Measurements from ENCODE around the gene THAP11.

Gene THAP11

DNA sequence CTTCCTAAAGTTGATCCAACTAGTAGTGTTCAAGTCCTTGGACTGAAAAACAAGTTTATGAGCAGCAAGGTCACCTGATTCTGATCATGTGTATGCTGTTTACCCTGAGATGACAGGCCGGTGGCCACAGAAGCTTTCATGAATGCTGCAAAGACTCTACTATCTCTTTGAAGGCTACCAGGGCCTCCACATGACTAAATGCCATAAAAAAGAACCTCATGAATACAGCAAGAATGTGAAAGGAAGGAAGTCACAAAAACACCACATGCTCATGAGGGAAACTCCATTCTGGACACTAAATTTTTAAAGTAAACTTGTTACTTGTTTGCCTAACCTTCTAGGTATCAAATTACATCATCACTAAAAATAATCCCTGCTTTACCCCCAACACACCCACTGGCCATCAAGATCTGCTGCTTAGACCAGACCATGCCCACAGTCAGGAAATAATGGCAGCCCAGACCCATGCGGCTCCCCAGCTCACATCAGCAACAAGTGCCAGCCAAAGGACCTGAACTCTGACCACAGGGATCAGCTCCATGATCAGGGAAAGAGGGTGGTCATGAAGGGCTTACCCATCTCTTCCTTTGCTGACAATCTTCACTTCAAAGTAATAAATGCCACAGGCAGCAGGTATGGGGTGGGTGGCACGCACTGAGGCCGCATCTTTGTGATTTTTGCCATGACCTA, 37.1 kb upstream of the THAP11 start:
- no peak for DNase-seq (ENCODE audit: low read depth)
- peak overlapping the region; percentile 89 for H3K4me3 ChIP-seq (ENCODE audit: control insufficient read depth, low read depth, low read length)
- TF ChIP-seq, protein P1, sequence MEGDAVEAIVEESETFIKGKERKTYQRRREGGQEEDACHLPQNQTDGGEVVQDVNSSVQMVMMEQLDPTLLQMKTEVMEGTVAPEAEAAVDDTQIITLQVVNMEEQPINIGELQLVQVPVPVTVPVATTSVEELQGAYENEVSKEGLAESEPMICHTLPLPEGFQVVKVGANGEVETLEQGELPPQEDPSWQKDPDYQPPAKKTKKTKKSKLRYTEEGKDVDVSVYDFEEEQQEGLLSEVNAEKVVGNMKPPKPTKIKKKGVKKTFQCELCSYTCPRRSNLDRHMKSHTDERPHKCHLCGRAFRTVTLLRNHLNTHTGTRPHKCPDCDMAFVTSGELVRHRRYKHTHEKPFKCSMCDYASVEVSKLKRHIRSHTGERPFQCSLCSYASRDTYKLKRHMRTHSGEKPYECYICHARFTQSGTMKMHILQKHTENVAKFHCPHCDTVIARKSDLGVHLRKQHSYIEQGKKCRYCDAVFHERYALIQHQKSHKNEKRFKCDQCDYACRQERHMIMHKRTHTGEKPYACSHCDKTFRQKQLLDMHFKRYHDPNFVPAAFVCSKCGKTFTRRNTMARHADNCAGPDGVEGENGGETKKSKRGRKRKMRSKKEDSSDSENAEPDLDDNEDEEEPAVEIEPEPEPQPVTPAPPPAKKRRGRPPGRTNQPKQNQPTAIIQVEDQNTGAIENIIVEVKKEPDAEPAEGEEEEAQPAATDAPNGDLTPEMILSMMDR (IDR thresholded peaks at IDR 0.05; ENCODE audit: control insufficient read depth, insufficient read depth, low read depth, low read length, missing control alignments), result no peak

DNA sequence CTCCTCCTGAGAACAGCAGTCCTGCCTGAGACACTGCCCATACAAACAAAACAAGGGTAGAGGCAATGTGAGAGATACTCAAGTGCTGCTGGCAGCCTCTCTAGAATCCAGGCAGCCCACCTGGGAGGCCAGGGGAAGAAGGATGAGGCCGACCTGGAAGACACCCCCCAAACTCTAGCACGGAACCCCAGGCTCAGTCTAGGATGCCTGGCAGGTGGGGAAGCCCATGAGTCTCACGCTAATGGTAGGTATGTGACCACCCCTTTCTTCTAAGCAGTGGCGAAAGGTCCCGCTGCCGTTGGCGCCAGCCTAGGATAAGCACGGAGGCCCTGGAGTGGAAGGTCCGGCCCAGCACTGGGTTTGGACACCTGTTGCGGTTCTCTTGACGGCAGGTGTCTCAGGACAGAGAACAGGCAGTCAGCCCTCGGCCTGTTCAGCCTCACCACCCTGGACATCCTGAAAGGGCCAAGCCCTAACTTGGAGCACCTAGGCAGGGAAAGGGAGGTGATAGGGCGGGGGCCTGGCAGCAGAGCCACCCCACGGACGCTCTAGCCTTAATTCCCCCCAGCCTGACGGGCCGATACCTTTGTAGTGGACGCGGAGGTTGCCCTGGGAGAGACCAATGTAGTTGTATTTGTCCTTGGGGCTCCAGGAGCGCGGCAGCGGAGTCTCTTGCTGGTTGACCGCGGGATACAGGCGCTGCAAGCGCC, 36.2 kb upstream of the THAP11 start:
- no peak for DNase-seq (ENCODE audit: low read depth)
- peak overlapping the region; percentile 89 for H3K4me3 ChIP-seq (ENCODE audit: control insufficient read depth, low read depth, low read length)
- TF ChIP-seq, protein P1 (IDR thresholded peaks at IDR 0.05; ENCODE audit: control insufficient read depth, insufficient read depth, low read depth, low read length, missing control alignments), result no peak

DNA sequence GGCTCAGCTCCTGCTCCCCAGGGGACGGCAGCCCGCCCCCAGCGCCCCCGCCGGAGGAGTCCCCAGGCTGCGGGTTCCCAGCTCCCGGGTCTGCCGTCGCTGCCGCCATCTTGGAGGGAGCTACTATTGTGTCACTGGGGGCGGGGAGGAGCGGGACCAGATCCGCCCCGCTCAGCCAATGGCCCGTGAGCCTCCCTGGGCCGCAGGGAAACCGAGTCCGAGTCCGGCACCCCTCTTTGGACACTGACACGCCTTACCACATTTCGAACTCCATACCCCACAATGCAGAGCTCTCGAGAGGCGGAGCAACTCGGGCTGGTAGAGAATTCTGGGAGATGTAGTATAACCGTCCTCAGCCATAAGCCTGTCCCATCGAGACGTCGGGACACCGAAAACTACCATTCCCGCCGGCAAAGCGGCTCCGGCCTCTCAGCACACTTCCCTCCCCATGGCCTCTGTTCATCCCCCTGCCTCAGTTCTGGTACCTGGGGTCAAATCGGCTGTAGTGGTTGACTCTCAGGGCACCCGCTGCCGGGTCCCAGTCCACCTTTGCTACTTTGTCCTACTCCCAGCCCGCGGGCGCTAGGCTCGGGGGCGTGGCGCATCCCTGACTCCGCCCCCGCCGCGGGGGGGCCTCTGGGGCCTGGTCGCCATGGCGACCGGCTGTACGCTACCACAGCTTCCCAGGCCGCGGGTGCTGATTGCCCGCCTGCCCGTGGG, 35.5 kb upstream of the THAP11 start, which contains the start of the genes RANBP10 and TSNAXIP1:
Gene RANBP10, minus strand, starts transcription at position 133 of the 720 bp plus-strand sequence. Its CDS starts 24 bp downstream, at position 109.
Gene TSNAXIP1, plus strand, starts transcription at position 462 of the 720 bp plus-strand sequence. CDS start 261 bp downstream, outside the sequence.
- DNase-seq (ENCODE audit: low read depth), result peak; percentile 96
- peak within 1 kb of the TSS; percentile 89 for H3K4me3 ChIP-seq (ENCODE audit: control insufficient read depth, low read depth, low read length)
- TF ChIP-seq, protein P1 (IDR thresholded peaks at IDR 0.05; ENCODE audit: control insufficient read depth, insufficient read depth, low read depth, low read length, missing control alignments), result no peak

DNA sequence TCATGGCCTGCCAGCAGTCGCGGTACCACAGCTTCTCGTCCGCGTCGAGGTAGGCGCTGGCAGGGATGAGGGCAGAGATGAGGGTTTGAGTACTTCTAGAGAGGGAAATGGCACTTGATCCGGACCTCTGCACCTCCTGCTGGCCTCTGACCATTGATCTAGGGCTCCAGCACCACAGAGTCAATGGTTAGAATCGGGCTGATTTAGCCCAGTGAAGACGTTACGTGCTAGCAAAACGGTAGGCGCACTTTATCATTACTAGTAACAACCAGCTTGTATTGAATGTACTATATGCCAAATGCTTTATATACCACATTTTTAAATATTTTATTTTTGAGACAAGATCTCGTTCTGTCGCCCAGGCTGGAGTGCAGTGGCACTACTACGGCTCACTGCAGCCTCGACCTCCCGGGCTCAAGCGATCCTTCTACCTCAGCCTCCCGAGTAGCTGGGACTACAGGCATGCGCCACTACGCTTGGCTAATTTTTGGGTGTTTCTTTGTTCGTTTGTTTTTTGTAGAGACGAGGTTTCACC, 34.9 kb upstream of the THAP11 start:
- peak overlapping the region; percentile 89 for H3K4me3 ChIP-seq (ENCODE audit: control insufficient read depth, low read depth, low read length)
- TF ChIP-seq, protein P1 (IDR thresholded peaks at IDR 0.05; ENCODE audit: control insufficient read depth, insufficient read depth, low read depth, low read length, missing control alignments), result peak; percentile 28
- DNase-seq (ENCODE audit: low read depth), result no peak

DNA sequence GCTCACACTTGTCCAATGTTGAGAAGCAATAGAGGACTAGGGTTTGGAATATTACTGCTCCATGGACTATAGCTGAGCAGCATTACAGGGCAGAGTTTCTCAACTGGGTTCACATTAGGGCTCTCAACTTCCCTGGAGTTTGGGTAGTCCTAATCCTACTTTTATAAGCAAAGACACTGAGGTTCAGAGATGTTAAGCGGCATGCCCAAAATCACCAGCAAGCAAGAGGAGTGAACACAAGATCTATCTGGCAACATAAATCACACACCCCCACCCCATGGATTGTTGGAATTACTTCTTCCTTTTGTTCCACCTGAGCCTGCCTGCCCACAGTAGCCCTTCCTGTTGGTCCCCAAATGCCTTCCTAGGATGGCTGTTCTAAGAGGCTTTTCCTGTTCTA, 30.2 kb upstream of the THAP11 start:
- TF ChIP-seq, protein P1 (IDR thresholded peaks at IDR 0.05; ENCODE audit: control insufficient read depth, insufficient read depth, low read depth, low read length, missing control alignments), result no peak
- DNase-seq (ENCODE audit: low read depth), result no peak
- no peak overlapping the region for H3K4me3 ChIP-seq (ENCODE audit: control insufficient read depth, low read depth, low read length)

GRCh38 chr16:67814567-67814966, 27.6 kb upstream of the THAP11 start:
- no peak overlapping the region for H3K4me3 ChIP-seq (ENCODE audit: control insufficient read depth, low read depth, low read length)
- no peak for DNase-seq (ENCODE audit: low read depth)
- TF ChIP-seq, protein P1 (IDR thresholded peaks at IDR 0.05; ENCODE audit: control insufficient read depth, insufficient read depth, low read depth, low read length, missing control alignments), result no peak
